Calu3 (cell line): ENCODE measurements around the gene ASB2. TPM values are rescaled to one million over a fixed set of nuclear protein-coding genes. Genes with fewer than 3 reads are reported as not detected.

Experiments
- BruUV-seq: library from RNA; stranded (reverse); fragments of 400-500 nt; replicated peaks from 2 replicates; lab custom pipeline; 2021; lab: Mats Ljungman, UMichigan
- CTCF ChIA-PET: fragments of 300-600 bp; sonication (Branson Sonifier 250); formaldehyde crosslinking; loops from one replicate; lab custom pipeline; 2022; ENCODE audit warnings: antibody characterized with exemption; lab: Charles Lee
- DNase-seq: peaks from one replicate; pipeline ENCODE4 v3.0.0; 2022
- H3K27ac Mint-ChIP-seq: one replicate; pipeline ENCODE4 v1.8.0; 2022; ENCODE audit warnings: mixed read lengths; ENCODE audit not compliant: unreplicated experiment
- H3K27me3 Mint-ChIP-seq: one replicate; pipeline ENCODE4 v1.8.0; 2022; ENCODE audit warnings: mixed read lengths; ENCODE audit not compliant: unreplicated experiment
- H3K36me3 Mint-ChIP-seq: one replicate; pipeline ENCODE4 v1.8.0; 2022; ENCODE audit warnings: mild to moderate bottlenecking, moderate library complexity, mixed read lengths; ENCODE audit not compliant: insufficient read depth, unreplicated experiment
- H3K4me1 Mint-ChIP-seq: one replicate; pipeline ENCODE4 v1.8.0; 2022; ENCODE audit warnings: mild to moderate bottlenecking, low read depth, mixed read lengths; ENCODE audit not compliant: unreplicated experiment
- H3K4me3 Mint-ChIP-seq: one replicate; pipeline ENCODE4 v1.8.0; 2022; ENCODE audit warnings: mild to moderate bottlenecking, low read depth, moderate library complexity, mixed read lengths; ENCODE audit not compliant: unreplicated experiment
- H3K9me3 Mint-ChIP-seq: one replicate; pipeline ENCODE4 v1.8.0; 2022; ENCODE audit warnings: low read depth, mixed read lengths; ENCODE audit not compliant: unreplicated experiment
- intact Hi-C: fragments of 100-400 bp; cut with micrococcal nuclease; formaldehyde crosslinking; loops from one replicate; pipeline ENCODE4 v1.10.0; 2022; ENCODE audit not compliant: unreplicated experiment
- total RNA-seq: library from RNA; stranded (reverse); gene quantifications from 2 replicates; pipeline ENCODE4 v1.2.3, GENCODE V29; 2022
- TF ChIP-seq, protein P1 (sequence below): fragments of 200-600 bp; IDR thresholded peaks from one replicate; pipeline ENCODE4 v1.8.0; 2022; ENCODE audit warnings: antibody characterized with exemption; ENCODE audit not compliant: unreplicated experiment

ASB2 gene
- total RNA-seq, 1 experiment from 2014 or later: 0.19 TPM

DNA sequence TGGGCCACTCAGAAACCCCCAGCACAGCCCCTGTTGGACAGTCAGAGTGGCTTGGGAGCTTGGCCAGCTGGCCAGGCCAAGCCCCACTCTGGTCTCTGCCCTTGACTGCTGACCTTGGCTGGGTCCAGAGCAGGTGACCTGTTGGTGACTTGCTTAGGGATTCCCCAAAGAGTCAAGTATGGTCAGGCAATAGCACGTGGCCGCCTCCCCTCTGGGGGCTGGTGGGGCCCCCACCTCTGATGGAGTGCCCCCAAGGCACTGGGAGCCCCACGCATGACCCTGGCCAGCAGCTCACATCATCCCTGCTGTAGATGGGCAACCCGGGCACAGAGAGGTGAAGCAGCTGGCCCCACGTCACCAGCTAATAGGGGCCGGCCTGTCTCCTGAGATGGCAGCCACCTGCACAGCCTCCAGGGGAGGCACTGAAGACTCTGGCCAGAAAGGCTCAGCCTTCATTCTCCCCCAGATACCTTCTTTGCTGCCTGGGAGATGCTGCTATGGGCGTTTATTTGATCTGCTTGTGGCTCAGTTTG is 22.6 kb upstream of the ASB2 start:
- intact Hi-C loops: no loop called here
- H3K36me3 Mint-ChIP-seq: peaks cover 10% of the 10 kb centered on the region
- TF ChIP-seq, protein P1, sequence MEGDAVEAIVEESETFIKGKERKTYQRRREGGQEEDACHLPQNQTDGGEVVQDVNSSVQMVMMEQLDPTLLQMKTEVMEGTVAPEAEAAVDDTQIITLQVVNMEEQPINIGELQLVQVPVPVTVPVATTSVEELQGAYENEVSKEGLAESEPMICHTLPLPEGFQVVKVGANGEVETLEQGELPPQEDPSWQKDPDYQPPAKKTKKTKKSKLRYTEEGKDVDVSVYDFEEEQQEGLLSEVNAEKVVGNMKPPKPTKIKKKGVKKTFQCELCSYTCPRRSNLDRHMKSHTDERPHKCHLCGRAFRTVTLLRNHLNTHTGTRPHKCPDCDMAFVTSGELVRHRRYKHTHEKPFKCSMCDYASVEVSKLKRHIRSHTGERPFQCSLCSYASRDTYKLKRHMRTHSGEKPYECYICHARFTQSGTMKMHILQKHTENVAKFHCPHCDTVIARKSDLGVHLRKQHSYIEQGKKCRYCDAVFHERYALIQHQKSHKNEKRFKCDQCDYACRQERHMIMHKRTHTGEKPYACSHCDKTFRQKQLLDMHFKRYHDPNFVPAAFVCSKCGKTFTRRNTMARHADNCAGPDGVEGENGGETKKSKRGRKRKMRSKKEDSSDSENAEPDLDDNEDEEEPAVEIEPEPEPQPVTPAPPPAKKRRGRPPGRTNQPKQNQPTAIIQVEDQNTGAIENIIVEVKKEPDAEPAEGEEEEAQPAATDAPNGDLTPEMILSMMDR: no peak
- H3K4me3 Mint-ChIP-seq: no peak overlapping the region
- H3K27ac Mint-ChIP-seq: no peak overlapping the region
- H3K4me1 Mint-ChIP-seq: peaks cover 28% of the 10 kb centered on the region
- no peak for DNase-seq
- H3K27me3 Mint-ChIP-seq: no peaks in the 10 kb centered on the region
- CTCF ChIA-PET: interaction anchor here (1.2 to 4.0 kb wide), 2 partner anchors 58 to 95 kb away, joined by 4 to 29 read pairs; no protein-coding TSS in a partner anchor
- no peaks in the 10 kb centered on the region for H3K9me3 Mint-ChIP-seq
- no TSS peak for BruUV-seq

DNA sequence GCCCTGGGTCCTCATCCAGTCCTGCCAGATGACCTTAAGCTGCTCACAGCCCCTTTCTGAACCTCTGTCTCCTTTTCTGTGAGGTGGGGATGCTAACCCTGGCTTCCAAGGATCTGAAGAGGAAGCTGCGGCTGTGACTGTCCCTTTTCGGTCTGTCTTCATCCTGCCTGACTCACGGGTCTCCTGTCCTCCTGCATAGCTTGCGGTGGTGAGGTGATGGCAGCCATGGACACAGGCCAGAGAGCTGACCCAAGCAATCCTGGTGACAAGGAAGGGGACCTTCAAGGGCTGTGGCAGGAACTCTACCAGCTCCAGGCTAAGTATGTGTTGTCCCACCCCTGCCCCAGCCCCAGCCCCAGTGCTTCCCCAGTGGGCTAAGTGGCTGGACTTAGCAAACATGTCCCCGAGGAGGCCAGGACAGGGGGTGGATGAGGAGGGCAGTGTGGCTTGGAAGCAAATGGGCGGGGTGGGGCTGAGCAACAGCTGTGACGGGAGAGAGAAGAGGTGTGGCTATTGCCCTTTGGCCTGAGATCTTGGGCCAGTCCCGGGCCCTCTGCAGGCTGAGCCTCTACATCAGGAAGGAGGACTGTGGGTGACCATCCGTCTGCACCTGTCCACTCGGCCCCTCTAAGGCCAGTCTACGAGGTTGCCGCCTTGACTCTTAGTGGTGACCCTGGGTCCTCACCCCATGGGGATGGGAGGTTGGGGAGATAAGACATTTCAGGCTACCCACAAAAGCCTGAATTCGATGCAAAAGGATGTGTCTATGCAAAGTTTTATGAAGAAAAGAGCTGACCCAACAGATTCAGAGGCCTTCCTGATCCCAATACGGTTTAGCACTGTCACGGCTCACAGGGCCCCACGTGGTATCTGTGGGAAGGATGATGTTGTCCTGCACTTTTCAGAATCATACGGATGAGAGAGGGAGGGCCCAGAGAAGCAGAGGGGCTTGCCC is 21.8 kb upstream of the ASB2 start:
- no peak for DNase-seq
- H3K4me1 Mint-ChIP-seq: peaks cover 28% of the 10 kb centered on the region
- TF ChIP-seq, protein P1: no peak
- intact Hi-C loops: no loop called here
- peaks cover 10% of the 10 kb centered on the region for H3K36me3 Mint-ChIP-seq
- no peak overlapping the region for H3K4me3 Mint-ChIP-seq
- no peaks in the 10 kb centered on the region for H3K27me3 Mint-ChIP-seq
- no TSS peak for BruUV-seq
- no peak overlapping the region for H3K27ac Mint-ChIP-seq
- H3K9me3 Mint-ChIP-seq: no peaks in the 10 kb centered on the region
- CTCF ChIA-PET: interaction anchor here (0.6 to 4.0 kb wide), 4 partner anchors 30 to 853 kb away, joined by 5 to 29 read pairs (median 12); no protein-coding TSS in a partner anchor

DNA sequence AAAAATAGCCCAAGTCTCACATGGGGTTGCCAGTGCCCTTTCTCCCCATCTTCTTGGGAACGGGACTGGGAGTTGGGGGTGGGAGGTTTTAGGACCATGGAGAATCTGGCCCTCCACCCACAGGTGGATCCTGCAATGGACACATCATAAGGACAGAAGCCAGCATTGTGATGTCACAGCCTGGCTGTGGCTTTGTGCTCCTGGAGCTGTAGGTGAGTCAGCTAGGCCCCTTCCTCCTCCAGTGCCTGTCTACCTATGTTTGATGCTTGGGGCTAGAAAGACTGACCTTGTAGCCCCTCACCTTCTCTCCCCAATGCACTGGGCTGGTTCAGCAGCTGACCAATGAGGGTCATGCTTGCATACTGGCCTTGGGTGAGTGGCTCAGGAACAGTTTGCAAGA is 20.7 kb upstream of the ASB2 start, which contains the start of gene CCDC197:
CCDC197 (plus strand) TSS at position 220 of the 400 bp plus-strand sequence. CDS start 831 bp downstream, outside the sequence.
- intact Hi-C loops: no loop called here
- BruUV-seq: no TSS peak
- H3K4me3 Mint-ChIP-seq: no peak within 1 kb of the TSS
- H3K36me3 Mint-ChIP-seq: peaks cover 7% of the 10 kb centered on the region
- H3K27me3 Mint-ChIP-seq: peaks cover 1% of the 10 kb centered on the region
- peaks cover 24% of the 10 kb centered on the region for H3K4me1 Mint-ChIP-seq
- H3K27ac Mint-ChIP-seq: no peak within 1 kb of the TSS
- no peaks in the 10 kb centered on the region for H3K9me3 Mint-ChIP-seq
- CTCF ChIA-PET: interaction anchor here (1.4 to 1.8 kb wide), 3 partner anchors 31 to 57 kb away, joined by 3 to 14 read pairs (median 5); no protein-coding TSS in a partner anchor
- peak; percentile 19 for DNase-seq
- TF ChIP-seq, protein P1: no peak

DNA sequence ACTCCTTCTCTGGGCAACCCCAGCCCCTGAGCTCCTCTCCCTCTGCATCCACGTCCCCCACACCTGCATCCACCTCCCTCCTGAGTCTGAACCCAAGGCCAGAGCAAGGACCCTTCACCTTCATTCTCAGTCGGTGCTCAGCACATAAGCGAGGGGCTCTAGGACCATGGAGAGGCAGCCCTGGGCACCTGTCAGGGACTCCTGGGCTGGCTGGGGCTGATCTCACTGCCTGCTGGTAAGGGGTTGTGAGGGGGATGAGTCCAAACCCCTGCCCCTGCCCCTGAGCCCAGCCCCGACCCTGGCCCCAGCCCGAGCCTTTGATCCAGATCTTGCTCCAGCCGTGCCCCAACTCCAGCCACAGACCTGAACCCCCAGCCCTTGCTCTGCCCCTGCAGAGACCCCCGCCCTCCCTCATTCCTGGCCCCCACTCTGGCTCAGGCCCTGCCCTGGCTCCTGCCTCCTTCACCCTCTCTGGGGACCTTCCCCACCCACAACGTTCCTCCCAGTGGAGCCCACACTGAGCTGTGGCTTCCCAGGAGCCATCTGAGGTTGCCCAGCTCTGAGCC is 19.8 kb upstream of the ASB2 start:
- no peaks in the 10 kb centered on the region for H3K9me3 Mint-ChIP-seq
- CTCF ChIA-PET: interaction anchor here (0.7 to 1.4 kb wide), 2 partner anchors 37 to 50 kb away, joined by 3 read pairs; no protein-coding TSS in a partner anchor

More for the DNA sequence above, 19.8 kb upstream of the ASB2 start:
- intact Hi-C loops: no loop called here
- Mint-ChIP-seq H3K27ac (no peak overlapping the region), H3K36me3 (peaks cover 5% of the 10 kb centered on the region), H3K27me3 (peaks cover 9% of the 10 kb centered on the region), H3K4me1 (peaks cover 20% of the 10 kb centered on the region), H3K4me3 (no peak overlapping the region)
- TF ChIP-seq, protein P1: no peak
- no TSS peak for BruUV-seq
- no peak for DNase-seq
